ENCODE measurements around the gene CCDC122. TPM values are rescaled to one million over a fixed set of nuclear protein-coding genes. Genes with fewer than 3 reads are reported as not detected.

Gene CCDC122
- total and polyA plus RNA-seq, 2 of the 8 experiments (the other 6 are each of a cell fraction or from before 2014, with no cell fraction given) = 2.9 to 5.8 TPM

GRCh38 chr13:43797159-43797558 lies 82.4 kb downstream of the CCDC122 start:
- WGBS, 2 experiments (ENCODE audit: extremely low coverage in 1 of 2, insufficient coverage in 1 of 2, insufficient read length in 1 of 2, insufficient replicate concordance in 2 of 2, low coverage in 1 of 2, low lambda C conversion rate in 2 of 2, missing lambda C conversion rate in 1 of 2) = 90% methylated on average over 1 of the region's 1 CpG; no CpG with 5 or more reads in 1 of the 2 experiments
- no peak overlapping the region for H4K91ac ChIP-seq (replicated peaks; ENCODE audit: insufficient read length, low read length)
- H3K14ac ChIP-seq (ENCODE audit: insufficient read length) = no peak overlapping the region
- no peak overlapping the region for H3K56ac ChIP-seq (replicated peaks; ENCODE audit: insufficient read length, low read depth, low read length)
- H2BK20ac ChIP-seq (ENCODE audit: low read length) = no peak overlapping the region
- H3K27me3 ChIP-seq (replicated peaks in 1 of 4; ENCODE audit: control insufficient read depth in 3 of 4, extremely low read depth in 1 of 4, insufficient read depth in 3 of 4, low read length in 3 of 4) = no peaks in the 10 kb centered on the region
- no peak overlapping the region for H3K23ac ChIP-seq (ENCODE audit: insufficient read length)
- no peaks in the 10 kb centered on the region for H3K4me1 ChIP-seq (replicated peaks in 1 of 4; ENCODE audit: control insufficient read depth in 3 of 4, insufficient read depth in 4 of 4, low read length in 3 of 4)
- H4K20me1 ChIP-seq (replicated peaks in 1 of 2; ENCODE audit: control insufficient read depth in 1 of 2, insufficient read depth in 2 of 2, low read length in 2 of 2) = no peaks in the 10 kb centered on the region
- H3K9me3 ChIP-seq (ENCODE audit: insufficient read depth in 2 of 2, low read depth in 1 of 2, low read length in 1 of 2) = no peaks in the 10 kb centered on the region
- no peaks in the 10 kb centered on the region for H3K79me2 ChIP-seq (ENCODE audit: control insufficient read depth in 1 of 2, insufficient read depth in 2 of 2, low read length in 2 of 2)
- H2BK5ac ChIP-seq (ENCODE audit: low read depth, low read length) = no peak overlapping the region
- no peak overlapping the region for H3K4me2 ChIP-seq (ENCODE audit: insufficient read depth in 1 of 2, low read depth in 2 of 2, low read length in 2 of 2)
- no peak overlapping the region for H3K4ac ChIP-seq (replicated peaks; ENCODE audit: insufficient read length, low read depth, low read length)
- H3K4me3 ChIP-seq (ENCODE audit: extremely low read depth in 1 of 4, insufficient read depth in 2 of 4, low read depth in 3 of 4, low read length in 4 of 4) = no peak overlapping the region
- no peak overlapping the region for H4K8ac ChIP-seq (ENCODE audit: extremely low read depth, insufficient read depth, low read length)
- H3K27ac ChIP-seq (ENCODE audit: low read depth, low read length) = no peak overlapping the region
- FAIRE-seq (no peak), DNase-seq (ENCODE audit: low read depth in 1 of 2, low spot score in 2 of 2) (no peak)
- no peak overlapping the region for H2AFZ ChIP-seq (ENCODE audit: low read length)
- no peak overlapping the region for H2BK120ac ChIP-seq (replicated peaks; ENCODE audit: low read depth, low read length)
- H2BK15ac ChIP-seq (ENCODE audit: low read length) = no peak overlapping the region
- ChIA-PET CTCF (ENCODE audit: partially characterized antibody) (interaction anchor here (1.5 kb wide), 1 partner anchor 7 kb away, joined by 6 read pairs; no protein-coding TSS in a partner anchor), POLR2A (ENCODE audit: partially characterized antibody) (no interaction called here)
- no peaks in the 10 kb centered on the region for H3K36me3 ChIP-seq (ENCODE audit: control insufficient read depth in 2 of 4, insufficient read depth in 4 of 4, low read length in 3 of 4)
- no peaks in the 10 kb centered on the region for H3K79me1 ChIP-seq (ENCODE audit: low read depth, low read length)
- no peak overlapping the region for H2BK12ac ChIP-seq (ENCODE audit: low read depth, low read length)
- H3K18ac ChIP-seq (ENCODE audit: extremely low read depth, low read length) = no peak overlapping the region
- H2AK5ac ChIP-seq (ENCODE audit: low read depth, low read length) = no peak overlapping the region
- no peak overlapping the region for H3K9ac ChIP-seq (replicated peaks in 1 of 4; ENCODE audit: extremely low read depth in 1 of 4, low read depth in 3 of 4, low read length in 3 of 4)
- no peaks in the 10 kb centered on the region for H3K23me2 ChIP-seq (ENCODE audit: low read depth, low read length)
- no peak overlapping the region for H4K5ac ChIP-seq (ENCODE audit: insufficient read length, low read depth, low read length)
- no peak for TF ChIP-seq EGR1 (IDR thresholded peaks at IDR 0.05; ENCODE audit: borderline replicate concordance, low read depth, low read length)
- no peak for TF ChIP-seq TEAD4 (IDR thresholded peaks at IDR 0.05; ENCODE audit: low read depth, low read length)
- TF ChIP-seq CHD1 (IDR thresholded peaks at IDR 0.05; ENCODE audit: low read depth, low read length) = no peak
- no peak for TF ChIP-seq RFX5 (IDR thresholded peaks at IDR 0.05; ENCODE audit: borderline replicate concordance, low read depth, low read length)
- TF ChIP-seq ATF3 (IDR thresholded peaks at IDR 0.05; ENCODE audit: insufficient read depth, low read depth, low read length) = no peak
- TF ChIP-seq SP1 (IDR thresholded peaks at IDR 0.05; ENCODE audit: low read depth, low read length) = no peak
